DMS53 (cell line): Measurements from ENCODE around the gene MECP2.
"Not testable (repeated sequence)": the region's sequence is repeated elsewhere in the genome, so short reads cannot be mapped to it uniquely, and the experiment has no call there.

Experiments
- DNase-seq: peaks from one replicate; lab custom pipeline; 2025; lab: John Stamatoyannopoulos, UW

Gene MECP2

GRCh38 chrX:154017766-154018517 is 79.6 kb downstream of the MECP2 start:
- no peak for DNase-seq

DNA sequence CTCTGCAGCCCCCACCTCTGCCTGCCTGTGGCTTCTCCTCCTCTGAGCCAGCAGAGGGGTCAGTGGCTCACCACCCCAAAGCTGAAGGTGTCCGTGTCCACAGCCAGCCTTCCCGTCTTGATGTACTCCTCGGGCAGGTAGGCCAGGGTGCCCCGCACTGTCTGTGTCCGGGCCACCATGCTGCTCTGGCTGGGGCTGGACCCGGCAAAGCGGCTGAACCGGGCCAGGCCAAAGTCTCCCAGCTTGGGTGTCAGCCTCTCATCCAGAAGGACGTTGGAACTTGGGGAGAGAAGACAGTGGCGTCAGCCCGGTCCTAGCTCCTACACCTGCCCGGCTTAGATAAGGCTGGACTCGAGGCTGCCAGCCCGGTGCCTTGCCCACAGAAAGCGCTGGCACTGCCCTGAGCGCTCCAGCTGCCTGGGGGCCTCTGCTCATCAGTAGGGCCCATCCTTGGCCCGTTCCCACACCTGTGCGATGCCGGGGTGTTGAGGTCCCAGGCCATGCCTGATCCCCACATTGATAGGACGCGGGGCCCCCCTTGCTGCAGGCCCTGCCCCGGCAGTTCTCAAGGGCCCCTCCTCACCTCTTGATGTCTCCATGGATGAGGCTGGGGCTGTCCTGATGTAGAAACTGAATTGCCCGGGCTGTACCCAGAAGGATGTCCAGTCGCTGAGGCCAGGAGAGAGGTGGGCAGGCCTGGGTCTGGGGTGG is 81.0 kb downstream of the MECP2 start:
- no peak for DNase-seq

DNA sequence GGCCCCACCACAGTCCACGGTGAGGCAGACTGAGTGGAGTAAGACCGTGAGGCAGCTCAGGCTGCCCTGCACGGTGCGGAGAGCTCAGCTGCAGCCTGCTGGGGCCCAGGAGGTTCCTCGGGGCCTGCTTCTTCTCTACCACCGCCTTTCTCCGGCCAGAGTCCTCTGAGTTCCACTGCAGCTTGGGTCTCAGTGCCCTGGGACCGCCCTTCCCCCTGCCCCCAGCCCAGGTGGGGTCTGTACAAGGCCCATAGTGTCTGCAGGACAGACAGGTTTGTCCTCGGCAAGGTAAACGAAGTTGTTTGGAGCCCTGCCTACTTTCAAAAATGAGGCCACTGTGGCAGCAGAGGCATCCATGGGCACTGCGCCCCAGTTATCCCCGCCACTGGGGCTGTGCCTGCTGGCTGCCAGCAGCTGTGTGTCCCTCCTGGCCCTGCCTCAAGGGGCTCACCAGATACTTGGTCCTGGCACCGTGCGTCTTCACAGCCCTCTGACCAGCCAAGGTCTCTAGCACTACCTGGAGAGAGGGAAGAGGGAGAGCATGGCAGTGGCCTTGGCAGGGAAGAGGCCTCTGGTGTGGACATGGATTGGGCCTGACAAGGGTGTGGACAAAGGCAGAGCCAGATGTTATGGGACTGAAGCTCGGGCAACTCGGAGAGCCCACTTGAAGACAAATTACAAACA is 81.8 kb downstream of the MECP2 start:
- no peak for DNase-seq

GRCh38 chrX:154014429-154015380 is 82.8 kb downstream of the MECP2 start:
- no peak for DNase-seq

DNA sequence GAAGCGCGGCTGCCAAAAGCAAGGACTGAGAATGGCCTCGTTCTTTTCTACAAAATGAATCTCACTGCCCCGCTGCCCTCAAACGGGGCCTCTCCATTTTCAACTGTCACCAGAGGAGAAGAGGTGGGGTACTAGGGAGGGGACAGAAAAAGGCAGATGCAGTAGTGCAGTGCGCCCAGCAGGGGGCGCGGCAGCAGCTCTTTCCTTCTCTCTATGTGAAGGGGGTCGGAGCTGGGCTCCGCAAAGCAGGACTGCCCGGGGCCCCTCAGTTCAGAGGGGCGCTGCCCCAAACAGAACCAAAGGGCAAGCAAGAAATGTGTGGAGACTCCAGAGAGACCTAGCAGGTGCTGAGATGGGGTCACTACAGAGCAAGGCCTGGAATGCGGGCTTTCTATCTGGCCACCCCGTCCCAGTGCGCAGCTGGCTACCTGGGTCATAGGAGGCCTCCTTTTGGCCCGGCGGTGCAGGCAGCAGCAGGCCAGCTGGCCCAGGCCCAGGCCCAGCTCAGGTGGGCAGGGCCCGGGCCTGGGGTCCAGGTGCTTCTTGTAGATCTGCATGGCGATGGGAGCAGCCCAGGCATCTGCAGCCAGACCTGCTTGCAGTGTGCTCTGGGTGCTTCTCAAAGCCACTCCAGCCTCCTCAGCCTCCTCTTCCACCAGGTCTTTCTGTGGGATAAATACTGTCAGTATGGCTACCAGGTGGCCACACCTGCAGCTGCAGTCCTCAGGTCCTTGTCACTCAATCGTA is 83.7 kb downstream of the MECP2 start:
- peak; percentile 38 for DNase-seq

DNA sequence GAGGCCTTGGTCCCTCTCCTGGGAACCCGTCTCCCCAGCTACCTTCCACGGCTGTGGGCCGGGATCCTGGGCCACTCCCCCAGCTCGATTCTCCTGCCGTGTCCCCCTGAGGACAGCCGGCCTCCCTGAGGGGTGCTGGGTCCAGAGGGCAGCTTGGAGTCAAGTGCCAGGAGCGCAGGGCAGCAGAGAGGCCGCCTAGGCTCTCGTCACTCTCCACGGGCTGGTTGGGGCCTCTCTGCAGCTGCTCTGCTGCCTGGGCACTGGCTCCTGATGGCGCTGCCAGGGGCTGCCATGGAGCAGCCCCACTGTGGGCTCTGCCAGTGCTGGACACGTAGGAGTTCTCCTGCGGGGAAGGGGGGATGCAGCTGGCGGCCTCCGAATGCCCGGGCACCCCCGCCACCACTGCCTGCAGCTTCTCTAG is 84.5 kb downstream of the MECP2 start:
- no peak for DNase-seq

GRCh38 chrX:154012336-154012991 is 85.1 kb downstream of the MECP2 start:
- DNase-seq: no peak

GRCh38 chrX:154011376-154012335 is 85.9 kb downstream of the MECP2 start:
- no peak for DNase-seq

GRCh38 chrX:154010330-154011087 is 87.0 kb downstream of the MECP2 start:
- DNase-seq: no peak

- DNase-seq: no peak
These were observed 89.0 kb downstream of the MECP2 start for GRCh38 chrX:154008521-154008920.

- no peak for DNase-seq
These were observed 90.6 kb downstream of the MECP2 start for GRCh38 chrX:154006947-154007346.

DNA sequence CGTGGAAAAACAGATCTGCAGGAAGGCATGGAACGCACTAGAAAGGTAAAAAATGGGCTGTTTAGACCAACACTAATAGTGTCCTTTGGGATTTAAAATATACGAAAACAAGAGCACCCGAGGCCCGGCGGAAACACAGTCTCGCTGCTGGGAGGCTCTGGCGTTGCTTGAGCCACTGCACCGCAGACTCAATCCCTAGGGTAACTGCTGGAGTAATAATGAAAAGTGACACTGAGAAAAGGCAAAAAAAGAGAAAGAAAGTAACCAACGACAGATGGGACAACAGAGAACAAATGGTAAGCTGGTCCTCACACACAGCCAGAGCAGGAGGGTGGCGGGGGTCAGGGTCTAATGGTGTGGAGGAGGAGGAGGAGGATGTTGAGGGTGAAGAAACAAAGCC is 93.2 kb downstream of the MECP2 start:
- DNase-seq: no peak

DNA sequence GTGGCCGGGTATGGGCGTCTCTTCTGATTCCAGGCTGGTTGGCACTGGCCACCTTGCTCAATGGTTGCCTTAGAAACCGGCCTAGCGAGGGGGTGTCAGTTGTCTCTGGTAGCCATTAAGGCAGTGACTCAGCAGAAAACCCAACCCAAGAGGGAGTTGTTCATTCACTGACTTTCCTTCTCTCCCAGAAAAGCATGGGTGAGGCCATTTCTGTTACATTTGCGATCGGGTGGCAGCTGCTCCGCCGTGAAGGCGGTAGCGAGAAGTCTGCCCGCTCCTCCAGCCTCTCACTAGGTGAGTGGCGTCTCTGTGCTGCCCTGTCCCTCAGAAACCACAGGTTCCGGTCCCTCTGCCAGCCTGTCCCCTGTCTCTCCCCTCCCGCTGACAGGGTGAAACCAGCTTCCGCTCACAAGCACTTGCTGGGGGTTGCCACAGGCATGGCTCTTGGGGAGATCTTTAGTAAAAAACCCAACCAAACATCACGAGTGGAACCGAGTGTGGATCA is 95.2 kb downstream of the MECP2 start:
- DNase-seq: peak; percentile 64

GRCh38 chrX:154000051-154000450 is 97.5 kb downstream of the MECP2 start:
- no peak for DNase-seq

GRCh38 chrX:153999359-154000037 is 98.0 kb downstream of the MECP2 start:
- no peak for DNase-seq

DNA sequence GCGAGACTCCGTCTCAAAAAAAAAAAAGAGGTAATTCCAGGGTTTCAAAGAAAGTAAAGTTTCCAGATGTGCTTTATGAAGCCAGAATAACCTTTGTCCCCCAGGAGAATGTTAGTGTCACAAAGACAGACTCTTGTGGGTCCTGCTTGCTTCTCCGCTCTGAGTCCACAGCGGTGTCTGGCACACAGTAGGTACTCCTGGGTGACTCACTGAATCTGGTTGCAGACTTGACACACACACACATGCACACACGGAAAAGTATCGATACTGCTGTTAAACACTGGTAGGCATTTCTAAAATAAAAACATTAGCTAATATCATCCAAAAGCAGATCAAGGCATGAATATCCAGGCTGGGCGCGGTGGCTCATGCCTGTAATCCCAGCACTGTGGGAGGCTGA is 102.0 kb downstream of the MECP2 start:
- DNase-seq: no peak

- DNase-seq: not testable (repeated sequence)
These were observed 103.1 kb downstream of the MECP2 start for GRCh38 chrX:153994398-153994797.

DNA sequence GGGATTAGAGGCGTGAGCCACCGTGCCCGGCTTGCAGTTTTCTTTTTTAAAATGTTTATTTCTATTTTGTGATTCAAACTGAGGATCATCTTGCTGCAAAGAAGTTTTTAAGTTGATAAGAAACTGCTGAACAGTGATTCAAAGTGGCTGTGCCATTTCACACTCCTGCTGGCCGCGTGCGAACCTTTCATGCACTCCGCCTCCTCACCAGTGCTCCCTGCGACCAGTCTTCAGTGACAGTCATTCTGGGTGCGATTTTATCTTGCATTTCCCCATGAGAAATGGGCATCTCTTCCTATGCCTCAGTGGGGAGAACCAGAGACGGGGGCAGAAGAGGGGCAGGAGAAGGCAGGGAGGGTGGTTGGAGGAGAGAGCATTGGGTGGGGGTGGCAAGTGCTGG is 103.5 kb downstream of the MECP2 start:
- DNase-seq: no peak
